Panc1 (cell line): Measurements from ENCODE around the gene RANGAP1. TPM values are rescaled to one million over a fixed set of nuclear protein-coding genes. Genes with fewer than 3 reads are reported as not detected.

Source experiments
- ATAC-seq: fragments of 200-7000 bp; cut with Tn5 transposase; 2 replicates; pipeline ENCODE4 v1.9.1; 2020; ENCODE audit warnings: mild to moderate bottlenecking, moderate library complexity
- BruUV-seq: library from RNA; stranded (reverse); fragments of 400-500 nt; replicated peaks from 2 replicates; lab custom pipeline; 2021; lab: Mats Ljungman, UMichigan
- CTCF ChIA-PET: fragments of 300-600 bp; sonication (Branson Sonifier 250); formaldehyde crosslinking; loops from one replicate; lab custom pipeline; 2022; ENCODE audit warnings: antibody characterized with exemption; lab: Charles Lee
- POLR2A ChIA-PET: fragments of 300-600 bp; sonication (Branson Sonifier 250); formaldehyde crosslinking; loops from one replicate; lab custom pipeline; 2022; ENCODE audit warnings: antibody characterized with exemption; lab: Charles Lee
- DNase-seq: peaks from one replicate; pipeline ENCODE4 v3.0.0-alpha.2; 2010; ENCODE audit warnings: low read depth, low spot score
- H3K27ac ChIP-seq: 2 replicates; pipeline ENCODE4 v1.5.1; 2011; ENCODE audit warnings: mild to moderate bottlenecking, low read length, inconsistent platforms
- H3K27me3 ChIP-seq: fragments of 200-500 bp; sonication (Bioruptor generic); 2 replicates; pipeline ENCODE4 v1.6.0; 2014; ENCODE audit warnings: low read length, inconsistent platforms; ENCODE audit not compliant: control insufficient read depth, insufficient read depth
- H3K36me3 ChIP-seq: fragments of 200-500 bp; sonication (Bioruptor generic); 2 replicates; pipeline ENCODE4 v1.5.1; 2014; ENCODE audit warnings: inconsistent platforms, mild to moderate bottlenecking, low read length, moderate library complexity; ENCODE audit not compliant: control insufficient read depth, insufficient read depth
- H3K4me1 ChIP-seq: 2 replicates; pipeline ENCODE4 v1.5.1; 2011; ENCODE audit warnings: inconsistent platforms, mild to moderate bottlenecking, low read length, moderate library complexity; ENCODE audit not compliant: control insufficient read depth, insufficient read depth
- H3K4me3 ChIP-seq, 2 experiments: 2 replicates each; pipeline ENCODE4 v1.5.1; 2011 to 2012; ENCODE audit warnings: low read depth in 2 of 2, low read length in 2 of 2, mild to moderate bottlenecking in 2 of 2, inconsistent platforms in 1 of 2, moderate library complexity in 1 of 2
- H3K9me3 ChIP-seq: fragments of 200-500 bp; sonication (Bioruptor generic); 2 replicates; pipeline ENCODE4 v1.5.1; 2014; ENCODE audit warnings: low read depth, mild to moderate bottlenecking, inconsistent platforms, low read length, moderate library complexity; ENCODE audit not compliant: control insufficient read depth, insufficient read depth
- POLR2AphosphoS5 ChIP-seq: IDR thresholded peaks from 2 replicates; pipeline ENCODE4 v1.6.1; 2012; ENCODE audit warnings: mild to moderate bottlenecking, low read depth, low read length, moderate library complexity
- SIN3A ChIP-seq: IDR thresholded peaks from 2 replicates; pipeline ENCODE4 v1.6.1; 2012; ENCODE audit warnings: low read depth, mild to moderate bottlenecking, low read length, moderate library complexity, borderline replicate concordance; ENCODE audit not compliant: insufficient read depth
- TCF7L2 ChIP-seq: IDR thresholded peaks from 2 replicates; pipeline ENCODE4 v1.6.1; 2011; ENCODE audit warnings: mild to moderate bottlenecking, low read depth, low read length, inconsistent platforms
- in situ Hi-C: cut with HindIII; loops from 2 replicates; pipeline ENCODE4 v1.10.0; 2016; ENCODE audit warnings: low sequenced_read_pairs, low pct_unique_long_range_greater_than_20kb
- intact Hi-C: fragments of 100-400 bp; cut with micrococcal nuclease; formaldehyde crosslinking; loops from one replicate; pipeline ENCODE4 v1.10.0; 2022; ENCODE audit not compliant: unreplicated experiment
- total RNA-seq: library from RNA; stranded (reverse); gene quantifications from one replicate; pipeline ENCODE4 v1.2.1, GENCODE V29; 2021; ENCODE audit not compliant: unreplicated experiment
- TF ChIP-seq, protein P1 (sequence below): fragments of 450-650 bp; IDR thresholded peaks from 2 replicates; pipeline ENCODE4 v1.5.1; 2017; ENCODE audit warnings: mild to moderate bottlenecking
- TF ChIP-seq, protein P2 (sequence below), 2 experiments: IDR thresholded peaks; 2 replicates each; pipeline ENCODE4 v1.6.1; 2011 to 2012; ENCODE audit warnings: low read depth in 2 of 2, control low read depth in 1 of 2, low read length in 1 of 2, mild to moderate bottlenecking in 1 of 2, moderate library complexity in 1 of 2; ENCODE audit not compliant: insufficient read depth in 1 of 2

RANGAP1 gene
- total RNA-seq, 1 experiment from 2014 or later = 140 TPM

DNA sequence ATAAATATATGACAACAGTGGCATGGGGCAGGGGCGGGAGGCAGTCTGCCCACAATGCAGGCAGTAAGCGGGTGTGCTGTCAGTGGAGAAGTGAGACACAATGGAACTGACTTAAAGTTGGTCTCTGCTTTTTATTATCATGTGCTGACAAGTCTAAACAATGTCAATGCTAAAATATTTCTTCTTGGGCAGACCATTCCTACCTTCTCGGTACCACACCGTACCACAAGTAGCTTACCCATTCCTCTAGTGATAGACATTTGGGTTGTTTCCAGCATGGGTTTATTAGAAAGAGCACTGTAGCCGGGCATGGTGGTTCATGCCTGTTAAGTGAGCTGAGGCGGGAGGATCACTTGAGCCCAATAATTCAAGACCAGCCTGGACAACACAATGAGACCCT, 42.6 kb downstream of the RANGAP1 start:
- Histone ChIP-seq H3K9me3 (no peaks in the 10 kb centered on the region), H3K27ac (no peak overlapping the region), H3K27me3 (no peaks in the 10 kb centered on the region), H3K4me1 (no peaks in the 10 kb centered on the region), H3K4me3 (no peak overlapping the region), H3K36me3 (no peaks in the 10 kb centered on the region)
- BruUV-seq = no TSS peak
- DNase-seq = no peak
- intact Hi-C loops = no loop called here
- ATAC-seq = no peak
- no peak for TF ChIP-seq SIN3A
- TF ChIP-seq, protein P1, sequence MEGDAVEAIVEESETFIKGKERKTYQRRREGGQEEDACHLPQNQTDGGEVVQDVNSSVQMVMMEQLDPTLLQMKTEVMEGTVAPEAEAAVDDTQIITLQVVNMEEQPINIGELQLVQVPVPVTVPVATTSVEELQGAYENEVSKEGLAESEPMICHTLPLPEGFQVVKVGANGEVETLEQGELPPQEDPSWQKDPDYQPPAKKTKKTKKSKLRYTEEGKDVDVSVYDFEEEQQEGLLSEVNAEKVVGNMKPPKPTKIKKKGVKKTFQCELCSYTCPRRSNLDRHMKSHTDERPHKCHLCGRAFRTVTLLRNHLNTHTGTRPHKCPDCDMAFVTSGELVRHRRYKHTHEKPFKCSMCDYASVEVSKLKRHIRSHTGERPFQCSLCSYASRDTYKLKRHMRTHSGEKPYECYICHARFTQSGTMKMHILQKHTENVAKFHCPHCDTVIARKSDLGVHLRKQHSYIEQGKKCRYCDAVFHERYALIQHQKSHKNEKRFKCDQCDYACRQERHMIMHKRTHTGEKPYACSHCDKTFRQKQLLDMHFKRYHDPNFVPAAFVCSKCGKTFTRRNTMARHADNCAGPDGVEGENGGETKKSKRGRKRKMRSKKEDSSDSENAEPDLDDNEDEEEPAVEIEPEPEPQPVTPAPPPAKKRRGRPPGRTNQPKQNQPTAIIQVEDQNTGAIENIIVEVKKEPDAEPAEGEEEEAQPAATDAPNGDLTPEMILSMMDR = no peak
- no peak for TF ChIP-seq TCF7L2
- no peak for TF ChIP-seq POLR2AphosphoS5
- TF ChIP-seq, protein P2, sequence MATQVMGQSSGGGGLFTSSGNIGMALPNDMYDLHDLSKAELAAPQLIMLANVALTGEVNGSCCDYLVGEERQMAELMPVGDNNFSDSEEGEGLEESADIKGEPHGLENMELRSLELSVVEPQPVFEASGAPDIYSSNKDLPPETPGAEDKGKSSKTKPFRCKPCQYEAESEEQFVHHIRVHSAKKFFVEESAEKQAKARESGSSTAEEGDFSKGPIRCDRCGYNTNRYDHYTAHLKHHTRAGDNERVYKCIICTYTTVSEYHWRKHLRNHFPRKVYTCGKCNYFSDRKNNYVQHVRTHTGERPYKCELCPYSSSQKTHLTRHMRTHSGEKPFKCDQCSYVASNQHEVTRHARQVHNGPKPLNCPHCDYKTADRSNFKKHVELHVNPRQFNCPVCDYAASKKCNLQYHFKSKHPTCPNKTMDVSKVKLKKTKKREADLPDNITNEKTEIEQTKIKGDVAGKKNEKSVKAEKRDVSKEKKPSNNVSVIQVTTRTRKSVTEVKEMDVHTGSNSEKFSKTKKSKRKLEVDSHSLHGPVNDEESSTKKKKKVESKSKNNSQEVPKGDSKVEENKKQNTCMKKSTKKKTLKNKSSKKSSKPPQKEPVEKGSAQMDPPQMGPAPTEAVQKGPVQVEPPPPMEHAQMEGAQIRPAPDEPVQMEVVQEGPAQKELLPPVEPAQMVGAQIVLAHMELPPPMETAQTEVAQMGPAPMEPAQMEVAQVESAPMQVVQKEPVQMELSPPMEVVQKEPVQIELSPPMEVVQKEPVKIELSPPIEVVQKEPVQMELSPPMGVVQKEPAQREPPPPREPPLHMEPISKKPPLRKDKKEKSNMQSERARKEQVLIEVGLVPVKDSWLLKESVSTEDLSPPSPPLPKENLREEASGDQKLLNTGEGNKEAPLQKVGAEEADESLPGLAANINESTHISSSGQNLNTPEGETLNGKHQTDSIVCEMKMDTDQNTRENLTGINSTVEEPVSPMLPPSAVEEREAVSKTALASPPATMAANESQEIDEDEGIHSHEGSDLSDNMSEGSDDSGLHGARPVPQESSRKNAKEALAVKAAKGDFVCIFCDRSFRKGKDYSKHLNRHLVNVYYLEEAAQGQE (IDR thresholded peaks at IDR 0.05; ENCODE audit: insufficient read depth in 1 of 2, low read depth in 2 of 2, low read length in 1 of 2) = no peak
- POLR2A ChIA-PET = interaction anchor here (0.7 to 1.2 kb wide), 2 partner anchors 36 to 38 kb away, joined by 3 to 6 read pairs; partner anchors contain the start of gene L3MBTL2
- CTCF ChIA-PET = interaction anchor here (0.6 kb wide), 1 partner anchor 534 kb away, joined by 5 read pairs; no protein-coding TSS in a partner anchor
- in situ Hi-C loops = no loop called here

DNA sequence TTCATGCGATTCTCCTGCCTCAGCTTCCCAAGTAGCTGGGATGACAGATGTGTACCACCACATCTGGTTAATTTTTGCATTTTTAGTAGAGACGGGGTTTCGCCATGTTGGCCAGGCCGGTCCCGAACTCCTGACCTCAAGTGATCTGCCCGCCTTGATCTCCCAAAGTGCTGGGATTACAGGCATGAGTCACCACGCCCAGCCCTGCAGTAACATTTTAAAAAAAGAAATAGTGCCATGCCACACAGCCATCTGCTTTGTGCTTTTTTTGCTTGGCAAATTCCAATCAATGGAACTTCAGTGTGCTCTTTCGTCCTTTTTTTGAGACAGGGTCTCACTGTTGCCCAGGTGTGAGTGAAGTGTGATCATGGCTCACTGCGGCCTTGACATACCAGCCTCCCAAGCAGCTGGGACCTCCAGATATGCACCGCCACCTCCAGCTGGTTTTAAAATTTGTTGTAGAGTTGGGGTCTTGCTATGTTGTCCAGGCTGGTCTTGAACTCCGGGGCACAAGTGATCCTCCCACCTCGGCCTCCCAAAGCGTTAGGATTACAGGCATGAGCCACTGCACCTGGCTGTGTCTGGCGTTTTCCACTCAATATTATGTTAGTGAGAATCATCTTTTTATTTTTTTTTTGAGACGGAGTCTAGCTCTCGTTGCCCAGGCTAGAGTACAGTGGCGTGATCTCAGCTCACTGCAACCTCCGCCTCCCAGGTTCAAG, 43.4 kb downstream of the RANGAP1 start:
- TF ChIP-seq, protein P1 = no peak
- TF ChIP-seq POLR2AphosphoS5 = no peak; the same call in 1 of the 2 replicates
- no peak for TF ChIP-seq TCF7L2
- TF ChIP-seq, protein P2 (IDR thresholded peaks at IDR 0.05; ENCODE audit: insufficient read depth in 1 of 2, low read depth in 2 of 2, low read length in 1 of 2) = no peak
- TF ChIP-seq SIN3A = no peak
- CTCF ChIA-PET = interaction anchor here (0.6 kb wide), 1 partner anchor 534 kb away, joined by 5 read pairs; no protein-coding TSS in a partner anchor

More for the DNA sequence above, 43.4 kb downstream of the RANGAP1 start:
- Histone ChIP-seq H3K4me1 (no peaks in the 10 kb centered on the region), H3K4me3 (no peak overlapping the region), H3K9me3 (no peaks in the 10 kb centered on the region), H3K36me3 (no peaks in the 10 kb centered on the region), H3K27ac (no peak overlapping the region), H3K27me3 (no peaks in the 10 kb centered on the region)
- in situ Hi-C loops (no loop called here), intact Hi-C loops (no loop called here)
- BruUV-seq = no TSS peak
- DNase-seq (no peak), ATAC-seq (no peak)
- POLR2A ChIA-PET = interaction anchor here (1.2 kb wide), 1 partner anchor 35 kb away, joined by 3 read pairs; no protein-coding TSS in a partner anchor
